ENCODE results near the gene WDR47.

WDR47 gene

DNA sequence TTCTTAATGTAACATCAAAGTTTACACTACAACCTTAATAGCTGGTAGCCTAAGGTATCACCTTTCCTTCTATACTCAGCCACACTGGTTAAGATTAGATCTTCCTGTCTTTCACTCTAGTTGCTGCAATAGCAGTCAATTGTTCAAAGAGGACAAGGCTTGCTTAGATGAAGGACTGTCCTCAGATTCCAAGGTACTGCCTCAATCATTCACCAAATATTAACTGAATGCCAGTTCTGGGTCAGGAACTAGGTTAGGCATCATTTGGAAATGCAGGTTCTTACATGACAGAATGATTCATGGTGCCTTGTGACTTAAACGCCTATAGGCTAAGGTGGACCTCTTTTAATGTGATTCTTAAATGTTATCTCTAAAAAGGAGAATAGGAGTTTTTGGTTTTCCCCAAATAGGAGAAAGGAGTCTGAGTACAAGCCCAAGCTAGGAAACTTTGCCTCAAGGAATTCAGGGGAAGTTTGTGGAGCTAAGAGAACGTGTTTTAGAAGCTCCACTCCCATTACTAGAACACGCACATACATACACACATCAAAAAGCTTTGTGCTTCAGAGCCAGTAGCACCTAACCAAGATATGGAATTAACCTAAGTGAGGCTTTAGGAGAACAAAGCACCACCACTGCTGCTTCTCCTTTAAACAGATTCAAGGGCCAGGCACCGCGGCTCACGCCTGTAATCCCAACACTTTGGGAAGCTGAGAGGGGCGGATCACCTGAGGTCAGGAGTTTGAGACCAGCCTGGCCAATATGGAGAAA lies 8.5 kb upstream of the WDR47 start:
- H3K4me3 ChIP-seq (ENCODE audit: low read length), result no peak overlapping the region
- DNase-seq (ENCODE audit: low read depth), result no peak
- TF ChIP-seq, protein P1, sequence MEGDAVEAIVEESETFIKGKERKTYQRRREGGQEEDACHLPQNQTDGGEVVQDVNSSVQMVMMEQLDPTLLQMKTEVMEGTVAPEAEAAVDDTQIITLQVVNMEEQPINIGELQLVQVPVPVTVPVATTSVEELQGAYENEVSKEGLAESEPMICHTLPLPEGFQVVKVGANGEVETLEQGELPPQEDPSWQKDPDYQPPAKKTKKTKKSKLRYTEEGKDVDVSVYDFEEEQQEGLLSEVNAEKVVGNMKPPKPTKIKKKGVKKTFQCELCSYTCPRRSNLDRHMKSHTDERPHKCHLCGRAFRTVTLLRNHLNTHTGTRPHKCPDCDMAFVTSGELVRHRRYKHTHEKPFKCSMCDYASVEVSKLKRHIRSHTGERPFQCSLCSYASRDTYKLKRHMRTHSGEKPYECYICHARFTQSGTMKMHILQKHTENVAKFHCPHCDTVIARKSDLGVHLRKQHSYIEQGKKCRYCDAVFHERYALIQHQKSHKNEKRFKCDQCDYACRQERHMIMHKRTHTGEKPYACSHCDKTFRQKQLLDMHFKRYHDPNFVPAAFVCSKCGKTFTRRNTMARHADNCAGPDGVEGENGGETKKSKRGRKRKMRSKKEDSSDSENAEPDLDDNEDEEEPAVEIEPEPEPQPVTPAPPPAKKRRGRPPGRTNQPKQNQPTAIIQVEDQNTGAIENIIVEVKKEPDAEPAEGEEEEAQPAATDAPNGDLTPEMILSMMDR (conservative IDR thresholded peaks at IDR 0.05; ENCODE audit: low read depth, low read length), result no peak

DNA sequence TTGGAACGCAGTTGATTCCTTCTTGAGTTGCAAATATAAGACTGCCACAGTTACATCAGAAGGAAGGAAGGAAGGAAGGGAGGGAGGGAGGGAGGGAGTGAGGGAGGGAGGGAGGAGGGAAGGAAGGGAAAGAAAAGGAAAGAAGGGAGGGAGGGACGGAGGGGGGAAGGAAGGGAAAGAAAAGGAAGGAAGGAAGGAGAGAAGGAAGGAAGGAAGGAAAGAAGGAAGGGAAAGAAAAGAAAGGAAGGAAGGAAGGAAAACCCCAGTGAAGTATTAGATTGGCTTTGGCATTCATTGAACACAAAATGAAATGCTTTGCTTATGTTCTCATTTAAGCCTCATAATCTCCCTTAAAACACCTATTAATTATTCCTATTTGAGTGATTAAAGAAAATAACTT lies 6.4 kb upstream of the WDR47 start:
- no peak for DNase-seq (ENCODE audit: low read depth)
- TF ChIP-seq, protein P1 (conservative IDR thresholded peaks at IDR 0.05; ENCODE audit: low read depth, low read length), result no peak
- H3K4me3 ChIP-seq (ENCODE audit: low read length), result no peak overlapping the region

DNA sequence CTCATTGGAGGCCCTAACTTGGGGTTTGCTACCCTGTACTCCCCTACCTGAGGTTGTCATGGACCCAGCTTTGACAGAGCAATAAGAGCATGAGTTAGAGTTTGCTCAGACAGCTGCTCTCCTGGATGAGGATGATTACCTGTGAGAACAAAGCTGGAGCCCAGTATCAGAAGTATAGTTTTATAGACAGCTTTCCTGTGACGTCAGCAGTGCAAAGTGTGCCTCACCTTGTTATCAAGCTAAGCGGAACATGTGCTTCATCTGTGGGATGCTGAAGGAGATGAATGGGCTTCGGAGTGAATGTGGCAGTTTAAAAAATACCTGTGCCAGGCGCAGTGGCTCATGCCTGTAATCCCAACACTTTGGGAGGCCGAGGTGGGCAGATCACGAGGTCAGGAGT lies 5.4 kb upstream of the WDR47 start:
- H3K4me3 ChIP-seq (ENCODE audit: low read length), result no peak overlapping the region
- no peak for DNase-seq (ENCODE audit: low read depth)
- TF ChIP-seq, protein P1 (conservative IDR thresholded peaks at IDR 0.05; ENCODE audit: low read depth, low read length), result no peak

DNA sequence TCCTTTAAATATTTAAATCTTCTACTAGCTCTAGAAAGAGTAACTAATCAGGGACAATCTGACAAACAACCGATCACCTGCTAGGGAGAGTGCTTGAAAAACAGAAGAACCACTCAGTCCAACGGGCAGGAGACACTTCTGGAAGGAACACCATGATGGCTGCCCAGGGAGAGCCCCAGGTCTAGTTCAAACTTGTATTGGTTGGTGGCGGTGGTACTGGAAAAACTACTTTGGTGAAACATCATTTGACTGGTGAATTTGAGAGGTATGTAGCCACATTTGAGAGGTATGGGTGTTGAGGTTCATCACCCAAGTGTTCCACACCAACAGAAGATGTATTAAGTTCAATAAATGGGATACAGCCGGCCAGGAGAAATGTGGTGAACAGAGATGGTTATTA lies 4.8 kb upstream of the WDR47 start:
- no peak overlapping the region for H3K4me3 ChIP-seq (ENCODE audit: low read length)
- no peak for DNase-seq (ENCODE audit: low read depth)
- TF ChIP-seq, protein P1 (conservative IDR thresholded peaks at IDR 0.05; ENCODE audit: low read depth, low read length), result no peak

DNA sequence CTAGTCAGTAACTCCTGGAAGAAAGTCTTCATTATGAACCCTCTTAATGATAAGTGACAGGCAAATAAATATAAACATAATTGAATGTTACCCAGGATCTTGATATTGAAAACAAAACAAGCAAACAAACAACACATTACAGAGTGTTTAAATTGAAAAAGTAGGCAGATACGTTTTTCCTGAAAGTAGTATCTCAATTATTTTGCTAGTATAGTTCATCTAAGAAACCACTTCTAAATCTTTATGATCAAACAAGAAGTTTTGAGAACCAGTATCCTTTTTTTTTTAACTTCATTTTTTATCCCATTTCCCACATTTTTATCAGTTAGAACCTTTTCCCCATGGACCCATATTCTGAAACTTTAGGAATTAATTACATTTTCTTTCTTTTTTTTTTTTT lies 3.7 kb upstream of the WDR47 start:
- no peak overlapping the region for H3K4me3 ChIP-seq (ENCODE audit: low read length)
- TF ChIP-seq, protein P1 (conservative IDR thresholded peaks at IDR 0.05; ENCODE audit: low read depth, low read length), result no peak
- no peak for DNase-seq (ENCODE audit: low read depth)

DNA sequence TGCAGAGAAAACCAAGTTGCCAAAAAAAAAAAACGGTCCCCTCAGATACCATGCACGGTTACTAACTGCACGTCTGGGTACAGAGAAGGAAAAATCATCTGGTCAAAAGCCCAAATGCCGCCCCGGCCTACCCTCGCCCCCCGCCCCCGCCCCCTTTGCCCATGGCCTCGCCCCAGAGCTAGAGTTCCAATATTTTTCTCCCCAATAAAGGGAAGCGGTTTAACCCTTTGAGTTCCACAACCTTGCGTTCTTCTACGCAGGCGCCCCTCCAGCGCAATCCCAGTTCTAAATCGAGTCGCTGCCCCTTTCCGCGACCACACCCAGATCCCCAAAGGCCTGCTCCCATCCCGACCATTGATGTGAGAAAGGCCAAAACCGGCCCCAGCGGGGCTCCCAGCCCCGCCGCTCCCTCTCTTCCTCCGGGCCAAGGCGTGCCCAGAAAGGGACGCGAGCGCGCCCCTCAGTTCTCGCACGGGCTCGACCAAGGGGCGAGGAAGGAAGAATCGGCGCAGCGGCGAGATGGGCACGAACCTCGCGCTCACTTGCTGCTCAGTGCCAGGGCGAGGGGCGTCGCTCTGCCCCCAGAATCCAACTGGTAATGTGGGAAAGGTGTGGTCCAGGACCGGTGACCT lies 797 bp downstream of the WDR47 start:
- H3K4me3 ChIP-seq (ENCODE audit: low read length), result peak overlapping the region; percentile 88
- no peak for DNase-seq (ENCODE audit: low read depth)
- TF ChIP-seq, protein P1 (conservative IDR thresholded peaks at IDR 0.05; ENCODE audit: low read depth, low read length), result no peak

DNA sequence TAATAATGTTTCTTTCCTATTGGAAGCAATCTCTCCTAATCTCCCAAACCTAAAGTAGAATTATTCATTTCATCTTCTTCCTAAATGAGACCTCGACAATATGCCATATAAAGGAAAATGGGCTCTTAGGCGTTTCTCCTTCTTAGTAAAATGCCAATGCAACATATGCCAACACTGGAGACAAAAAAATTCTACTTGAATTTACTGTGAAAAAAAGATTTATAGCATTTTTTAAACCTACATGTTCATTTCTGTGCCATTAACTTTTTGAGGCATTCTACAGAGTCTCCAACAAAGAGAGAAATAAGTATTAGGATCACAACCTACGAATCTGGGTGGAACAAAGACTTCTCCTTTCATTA lies 1.3 kb downstream of the WDR47 start:
- no peak for DNase-seq (ENCODE audit: low read depth)
- TF ChIP-seq, protein P1 (conservative IDR thresholded peaks at IDR 0.05; ENCODE audit: low read depth, low read length), result no peak

More for the DNA sequence above, 1.3 kb downstream of the WDR47 start:
- H3K4me3 ChIP-seq (ENCODE audit: low read length), result peak overlapping the region; percentile 88

All from retinal pigment epithelial cell (primary cell).